Mucosa of descending colon (tissue), 3 donors: Measurements from ENCODE around the gene COL4A2. TPM values are rescaled to one million over a fixed set of nuclear protein-coding genes. Genes with fewer than 3 reads are reported as not detected.

ENCODE experiments used
- ATAC-seq: fragments of 200-7000 bp; cut with Tn5 transposase; one replicate; pipeline ENCODE4 v1.9.1; 2020; ENCODE audit warnings: mild to moderate bottlenecking, moderate library complexity
- DNase-seq, 3 donors: peaks; one replicate each; pipeline ENCODE4 v3.0.0-alpha.2; 2020
- H3K36me3 ChIP-seq: fragments of 200-600 bp; one replicate; pipeline ENCODE4 v1.8.0; 2021; ENCODE audit warnings: low read depth, mild to moderate bottlenecking
- H3K4me1 ChIP-seq: fragments of 200-600 bp; one replicate; pipeline ENCODE4 v1.8.0; 2021; ENCODE audit warnings: low read depth, mild to moderate bottlenecking
- H3K4me3 ChIP-seq: fragments of 200-600 bp; one replicate; pipeline ENCODE4 v1.8.0; 2021; ENCODE audit warnings: mild to moderate bottlenecking
- H3K9me3 ChIP-seq: fragments of 200-600 bp; one replicate; pipeline ENCODE4 v1.8.0; 2021; ENCODE audit warnings: mild to moderate bottlenecking
- intact Hi-C, 2 donors: fragments of 100-400 bp; cut with DNase I in 1 of 2; cut with micrococcal nuclease in 1 of 2; formaldehyde crosslinking; loops; one replicate each; pipeline versions ENCODE4 v1.11.0 to v1.11.1; 2022; cut with DNase I, micrococcal nuclease
- total RNA-seq, 3 donors: library from RNA; stranded (reverse); fragmentation: NEBNext Ultra II Directional in 2 of 3; extraction: Animal tissue kit (Norgen Biotek cat#: 25700) in 2 of 3; gene quantifications; one replicate each; pipeline versions ENCODE4 v1.2.1 to v1.2.4, GENCODE V29; 2021 to 2023
- TF ChIP-seq, protein P1 (sequence below): fragments of 200-600 bp; IDR thresholded peaks from one replicate; pipeline ENCODE4 v1.8.0; 2022; ENCODE audit warnings: antibody characterized with exemption, mild to moderate bottlenecking
- donor health status: DM: no; HTN: no; CAD: no; lungs with moderate emphysema.
- donor health status: DM: no; HTN: no; CAD: no.
- donor health status: DM: no; HTN: yes; CAD: no.

The COL4A2 gene
- total RNA-seq, 3 donors from 2014 or later: 33.5 to 389 (median 74.2) TPM

GRCh38 chr13:110546926-110547325 is 239.8 kb downstream of the COL4A2 start:
- DNase-seq (peak; percentile 86 to 92 (median 88)), ATAC-seq (peak; percentile 97)
- TF ChIP-seq, protein P1, sequence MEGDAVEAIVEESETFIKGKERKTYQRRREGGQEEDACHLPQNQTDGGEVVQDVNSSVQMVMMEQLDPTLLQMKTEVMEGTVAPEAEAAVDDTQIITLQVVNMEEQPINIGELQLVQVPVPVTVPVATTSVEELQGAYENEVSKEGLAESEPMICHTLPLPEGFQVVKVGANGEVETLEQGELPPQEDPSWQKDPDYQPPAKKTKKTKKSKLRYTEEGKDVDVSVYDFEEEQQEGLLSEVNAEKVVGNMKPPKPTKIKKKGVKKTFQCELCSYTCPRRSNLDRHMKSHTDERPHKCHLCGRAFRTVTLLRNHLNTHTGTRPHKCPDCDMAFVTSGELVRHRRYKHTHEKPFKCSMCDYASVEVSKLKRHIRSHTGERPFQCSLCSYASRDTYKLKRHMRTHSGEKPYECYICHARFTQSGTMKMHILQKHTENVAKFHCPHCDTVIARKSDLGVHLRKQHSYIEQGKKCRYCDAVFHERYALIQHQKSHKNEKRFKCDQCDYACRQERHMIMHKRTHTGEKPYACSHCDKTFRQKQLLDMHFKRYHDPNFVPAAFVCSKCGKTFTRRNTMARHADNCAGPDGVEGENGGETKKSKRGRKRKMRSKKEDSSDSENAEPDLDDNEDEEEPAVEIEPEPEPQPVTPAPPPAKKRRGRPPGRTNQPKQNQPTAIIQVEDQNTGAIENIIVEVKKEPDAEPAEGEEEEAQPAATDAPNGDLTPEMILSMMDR: no peak
- Histone ChIP-seq H3K4me1 (peaks cover 14% of the 10 kb centered on the region), H3K9me3 (no peaks in the 10 kb centered on the region), H3K36me3 (no peaks in the 10 kb centered on the region), H3K4me3 (no peak overlapping the region)
- intact Hi-C loops: no loop called here

- DNase-seq (no peak), ATAC-seq (no peak)
- Histone ChIP-seq H3K9me3 (no peaks in the 10 kb centered on the region), H3K36me3 (no peaks in the 10 kb centered on the region), H3K4me3 (no peak overlapping the region), H3K4me1 (peaks cover 14% of the 10 kb centered on the region)
- intact Hi-C loops: no loop called here
- TF ChIP-seq, protein P1: no peak
Measured at GRCh38 chr13:110548891-110549794, 242.1 kb downstream of the COL4A2 start.

DNA sequence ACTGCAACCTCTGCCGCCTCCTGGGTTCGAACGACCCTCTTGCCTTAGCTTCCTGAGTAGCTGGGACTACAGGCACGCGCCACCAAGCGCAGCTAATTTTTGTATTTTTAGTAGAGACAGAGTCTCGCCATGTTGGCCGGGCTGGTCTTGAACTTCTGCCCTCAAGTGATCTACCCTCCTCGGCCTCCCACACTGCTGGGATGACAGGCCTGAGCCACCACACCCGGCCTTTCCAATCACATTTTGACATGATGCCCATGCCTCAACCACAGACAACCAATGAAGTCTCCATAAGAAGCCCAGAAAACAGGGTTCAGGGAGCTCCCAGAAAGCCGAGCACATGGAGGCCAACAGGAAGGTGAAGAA is 242.7 kb downstream of the COL4A2 start:
- ATAC-seq (no peak), DNase-seq (no peak)
- TF ChIP-seq, protein P1: no peak
- Histone ChIP-seq H3K4me3 (no peak overlapping the region), H3K36me3 (no peaks in the 10 kb centered on the region), H3K4me1 (peaks cover 14% of the 10 kb centered on the region), H3K9me3 (no peaks in the 10 kb centered on the region)
- intact Hi-C loops: no loop called here

GRCh38 chr13:110551284-110551683 is 244.2 kb downstream of the COL4A2 start:
- peaks cover 26% of the 10 kb centered on the region for H3K4me1 ChIP-seq
- no peak overlapping the region for H3K4me3 ChIP-seq
- intact Hi-C loops: no loop called here
- no peak for ATAC-seq
- H3K36me3 ChIP-seq: no peaks in the 10 kb centered on the region
- no peak for DNase-seq
- H3K9me3 ChIP-seq: no peaks in the 10 kb centered on the region
- TF ChIP-seq, protein P1: no peak

GRCh38 chr13:110552767-110553166 is 245.7 kb downstream of the COL4A2 start:
- DNase-seq (no peak), ATAC-seq (no peak)
- Histone ChIP-seq H3K9me3 (no peaks in the 10 kb centered on the region), H3K4me3 (no peak overlapping the region), H3K4me1 (peaks cover 24% of the 10 kb centered on the region), H3K36me3 (no peaks in the 10 kb centered on the region)
- TF ChIP-seq, protein P1: no peak
- intact Hi-C loops: no loop called here
